Activated CD4-positive, alpha-beta T cell treated with anti-CD3 and anti-CD28 coated beads, Interleukin-2, amount 10 ng/mL, durations not matched to agents 7 days and 5 days (primary cell): ENCODE results near the gene GOLGA6L7. TPM values are rescaled to one million over a fixed set of nuclear protein-coding genes. Genes with fewer than 3 reads are reported as not detected.
"Not testable (repeated sequence)": the region's sequence is repeated elsewhere in the genome, so short reads cannot be mapped to it uniquely, and the experiment has no call there.

Experiments
- CTCF ChIA-PET: fragments of 350-600 bp; sonication (Branson Sonifier 250); formaldehyde crosslinking; loops from one replicate; lab custom pipeline; 2021; ENCODE audit warnings: antibody characterized with exemption; lab: Charles Lee
- POLR2A ChIA-PET: fragments of 350-600 bp; sonication (Branson Sonifier 250); formaldehyde crosslinking; loops from one replicate; lab custom pipeline; 2021; ENCODE audit warnings: antibody characterized with exemption; lab: Charles Lee
- DNase-seq: peaks from one replicate; pipeline ENCODE4 v3.0.0-alpha.2; 2020
- H3K27ac Mint-ChIP-seq: one replicate; pipeline ENCODE4 v1.8.0; 2021; ENCODE audit warnings: mild to moderate bottlenecking, moderate library complexity, mixed read lengths
- H3K27me3 Mint-ChIP-seq: one replicate; pipeline ENCODE4 v1.8.0; 2021; ENCODE audit warnings: mixed read lengths
- H3K36me3 Mint-ChIP-seq: one replicate; pipeline ENCODE4 v1.8.0; 2021; ENCODE audit warnings: low read depth, mixed read lengths
- H3K4me1 Mint-ChIP-seq: one replicate; pipeline ENCODE4 v1.8.0; 2021; ENCODE audit warnings: mixed read lengths
- H3K4me3 Mint-ChIP-seq: one replicate; pipeline ENCODE4 v1.8.0; 2021; ENCODE audit warnings: mild to moderate bottlenecking, moderate library complexity, mixed read lengths
- H3K9me3 Mint-ChIP-seq: one replicate; pipeline ENCODE4 v1.8.0; 2021; ENCODE audit warnings: mixed read lengths
- total RNA-seq, 2 experiments: library from RNA; stranded (reverse); gene quantifications; one replicate each; pipeline ENCODE4 v1.2.3, GENCODE V29; 2021

GOLGA6L7 gene
- total RNA-seq, 2 experiments from 2014 or later = not detected

DNA sequence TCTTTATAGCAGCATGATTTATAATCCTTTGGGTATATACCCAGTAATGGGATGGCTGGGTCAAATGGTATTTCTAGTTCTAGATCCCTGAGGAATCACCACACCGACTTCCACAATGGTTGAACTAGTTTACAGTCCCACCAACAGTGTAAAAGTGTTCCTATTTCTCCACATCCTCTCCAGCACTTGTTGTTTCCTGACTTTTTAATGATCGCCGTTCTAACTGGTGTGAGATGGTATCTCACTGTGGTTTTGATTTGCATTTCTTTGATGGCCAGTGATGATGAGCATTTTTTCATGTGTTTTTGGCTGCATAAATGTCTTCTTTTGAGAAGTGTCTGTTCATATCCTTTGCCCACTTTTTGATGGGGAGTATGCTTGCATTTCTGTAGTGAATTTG is 30.3 kb downstream of the GOLGA6L7 start:
- DNase-seq, CTCF ChIA-PET, H3K36me3 Mint-ChIP-seq, H3K27ac Mint-ChIP-seq, H3K9me3 Mint-ChIP-seq, POLR2A ChIA-PET, H3K4me3 Mint-ChIP-seq: not testable (repeated sequence)
- H3K27me3 Mint-ChIP-seq = peaks cover 25% of the 10 kb centered on the region
- H3K4me1 Mint-ChIP-seq = peaks cover 22% of the 10 kb centered on the region

DNA sequence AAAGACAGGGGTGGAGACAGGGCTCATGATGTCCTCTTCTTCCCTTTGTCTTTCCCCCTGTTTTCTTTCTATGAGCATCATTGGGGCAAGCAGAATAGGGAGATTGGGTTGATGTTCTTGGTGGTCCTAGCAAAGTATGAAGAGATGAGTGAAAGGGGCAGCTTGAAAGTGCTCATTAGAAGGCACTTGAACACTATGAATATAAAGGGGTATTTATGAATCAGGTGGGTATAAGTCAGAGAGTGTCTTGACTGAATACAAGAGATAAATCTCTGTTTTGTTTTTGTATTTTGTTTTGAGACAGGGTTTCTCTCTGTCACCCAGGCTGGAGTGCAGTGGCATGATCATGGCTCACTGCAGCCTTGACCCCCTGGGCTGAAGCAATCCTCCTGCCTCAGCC is 34.4 kb downstream of the GOLGA6L7 start:
- DNase-seq, H3K36me3 Mint-ChIP-seq, CTCF ChIA-PET, H3K4me3 Mint-ChIP-seq, H3K27ac Mint-ChIP-seq, POLR2A ChIA-PET, H3K9me3 Mint-ChIP-seq: not testable (repeated sequence)
- peaks cover 17% of the 10 kb centered on the region for H3K4me1 Mint-ChIP-seq
- H3K27me3 Mint-ChIP-seq = peaks cover 35% of the 10 kb centered on the region

DNA sequence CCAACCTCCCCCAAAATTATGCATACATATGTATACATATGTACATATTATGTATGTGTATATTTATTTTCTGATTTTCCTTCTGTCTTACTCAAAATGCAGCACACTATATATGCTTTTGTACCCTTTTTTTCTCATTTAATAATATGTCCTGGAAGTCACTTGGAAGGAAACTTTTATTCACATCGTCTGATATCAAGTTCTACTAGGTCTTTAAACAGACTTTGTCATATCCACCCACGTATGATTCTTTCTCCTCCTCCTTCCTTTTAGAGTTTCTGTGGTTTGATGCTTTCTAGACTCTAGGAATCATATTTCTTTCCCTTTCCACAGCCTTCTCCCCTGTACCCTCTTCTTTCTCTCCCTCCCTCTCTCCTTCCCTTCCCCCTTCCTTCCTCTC is 35.1 kb downstream of the GOLGA6L7 start:
- H3K4me1 Mint-ChIP-seq = peaks cover 13% of the 10 kb centered on the region
- peaks cover 39% of the 10 kb centered on the region for H3K27me3 Mint-ChIP-seq
- CTCF ChIA-PET, H3K27ac Mint-ChIP-seq, DNase-seq, H3K4me3 Mint-ChIP-seq, H3K36me3 Mint-ChIP-seq, POLR2A ChIA-PET, H3K9me3 Mint-ChIP-seq: not testable (repeated sequence)

DNA sequence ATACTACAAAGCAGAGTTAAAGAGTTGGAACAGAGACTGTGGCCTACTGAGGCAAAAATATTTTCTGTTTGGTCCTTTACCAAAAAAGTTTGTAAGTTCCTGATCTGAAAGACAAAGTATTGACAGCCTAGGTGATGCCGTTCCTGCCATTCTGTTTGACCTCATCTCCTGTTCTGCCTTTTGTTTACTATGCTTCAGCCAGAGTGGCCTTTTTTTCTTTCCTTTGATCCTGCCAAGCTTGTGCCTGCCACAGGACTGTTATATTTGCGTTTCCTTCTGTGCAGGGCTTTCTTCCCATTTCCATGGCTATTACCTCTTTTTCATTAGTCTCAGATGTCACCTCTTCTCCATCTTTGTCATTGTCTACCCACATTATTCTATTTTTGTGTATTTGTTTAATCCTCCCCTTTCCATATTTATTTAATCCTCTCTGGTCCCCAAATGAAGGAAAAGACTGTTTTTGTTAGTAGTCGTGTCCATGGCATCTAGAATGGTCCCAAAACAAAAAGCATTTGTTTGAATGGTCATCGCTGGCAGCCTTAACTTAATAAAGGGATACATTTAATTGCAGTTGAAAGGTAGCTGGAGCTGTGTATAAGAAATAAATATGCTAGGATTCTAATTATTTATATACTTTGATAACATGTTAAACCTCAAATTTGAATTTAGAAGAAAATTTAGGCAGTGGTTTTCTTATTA is 36.4 kb downstream of the GOLGA6L7 start:
- CTCF ChIA-PET, H3K27ac Mint-ChIP-seq, H3K9me3 Mint-ChIP-seq, DNase-seq, POLR2A ChIA-PET, H3K36me3 Mint-ChIP-seq, H3K4me3 Mint-ChIP-seq: not testable (repeated sequence)
- Mint-ChIP-seq H3K27me3 (peaks cover 34% of the 10 kb centered on the region), H3K4me1 (peaks cover 11% of the 10 kb centered on the region)

DNA sequence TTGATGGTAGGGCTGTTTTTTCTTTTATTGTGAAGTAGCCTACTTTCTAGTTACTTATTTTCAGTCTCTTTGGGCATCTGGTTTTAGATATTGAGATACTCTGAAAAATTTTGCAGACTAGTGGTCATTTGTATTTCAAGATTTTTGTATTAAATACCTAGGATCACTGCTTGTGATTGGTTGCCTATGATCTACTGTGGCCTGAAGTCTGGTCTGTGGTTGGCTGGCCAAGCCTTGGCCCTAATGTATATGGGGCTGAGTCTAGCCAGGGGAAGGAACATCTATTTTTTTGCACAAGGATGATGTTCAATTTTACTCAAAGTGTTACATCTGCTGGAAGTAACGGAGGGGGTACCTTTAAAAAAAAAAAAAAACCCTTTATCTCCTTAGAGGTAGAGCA is 38.0 kb downstream of the GOLGA6L7 start:
- CTCF ChIA-PET, POLR2A ChIA-PET, DNase-seq, H3K4me3 Mint-ChIP-seq, H3K36me3 Mint-ChIP-seq, H3K9me3 Mint-ChIP-seq, H3K27ac Mint-ChIP-seq: not testable (repeated sequence)
- H3K27me3 Mint-ChIP-seq = peaks cover 30% of the 10 kb centered on the region
- peaks cover 11% of the 10 kb centered on the region for H3K4me1 Mint-ChIP-seq

DNA sequence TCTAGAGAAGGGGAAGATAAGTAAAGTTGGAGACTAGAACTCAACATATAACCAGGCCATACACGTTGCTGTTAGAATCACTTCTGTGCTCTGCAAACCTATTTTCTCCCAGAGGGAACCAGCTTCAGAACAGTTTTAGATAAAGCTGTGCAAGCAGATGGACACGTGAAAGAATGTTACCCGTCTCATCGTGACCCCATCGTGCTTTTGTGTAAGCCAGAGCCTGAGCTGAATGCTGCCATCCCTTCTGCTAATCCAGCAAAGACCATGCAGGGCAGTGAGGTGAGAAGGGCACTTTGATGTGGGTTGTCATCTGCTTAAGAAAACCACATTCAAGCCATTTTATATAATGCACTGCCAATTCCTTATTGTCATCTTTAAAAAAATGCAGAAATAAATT is 40.3 kb downstream of the GOLGA6L7 start:
- CTCF ChIA-PET, H3K9me3 Mint-ChIP-seq, H3K4me1 Mint-ChIP-seq: not testable (repeated sequence)

DNA sequence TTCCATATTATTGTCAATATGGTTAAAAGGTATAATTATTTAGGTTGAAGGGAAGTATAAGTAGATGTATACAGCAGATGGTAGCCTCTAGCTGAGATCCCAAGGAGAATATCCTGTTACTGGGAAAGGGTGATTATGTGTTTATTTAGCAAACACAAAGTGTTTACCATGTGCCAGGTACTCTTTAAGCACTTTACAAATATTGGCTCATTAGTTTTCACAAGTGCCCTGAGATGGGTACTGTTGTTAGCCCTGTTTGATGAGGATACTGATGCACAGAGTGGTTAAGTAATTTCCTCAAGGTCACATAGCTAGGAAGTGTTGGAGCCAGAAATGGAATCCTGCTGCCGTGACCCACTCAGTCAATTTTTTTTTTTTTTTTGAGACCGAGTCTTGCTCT is 48.1 kb downstream of the GOLGA6L7 start:
- H3K36me3 Mint-ChIP-seq, H3K4me3 Mint-ChIP-seq, H3K4me1 Mint-ChIP-seq, POLR2A ChIA-PET, DNase-seq, H3K27ac Mint-ChIP-seq, CTCF ChIA-PET, H3K9me3 Mint-ChIP-seq: not testable (repeated sequence)
- peaks cover 19% of the 10 kb centered on the region for H3K27me3 Mint-ChIP-seq

More for the DNA sequence above, 40.3 kb downstream of the GOLGA6L7 start:
- H3K4me3 Mint-ChIP-seq, H3K36me3 Mint-ChIP-seq, DNase-seq, H3K27ac Mint-ChIP-seq, POLR2A ChIA-PET: not testable (repeated sequence)
- H3K27me3 Mint-ChIP-seq = peaks cover 21% of the 10 kb centered on the region

DNA sequence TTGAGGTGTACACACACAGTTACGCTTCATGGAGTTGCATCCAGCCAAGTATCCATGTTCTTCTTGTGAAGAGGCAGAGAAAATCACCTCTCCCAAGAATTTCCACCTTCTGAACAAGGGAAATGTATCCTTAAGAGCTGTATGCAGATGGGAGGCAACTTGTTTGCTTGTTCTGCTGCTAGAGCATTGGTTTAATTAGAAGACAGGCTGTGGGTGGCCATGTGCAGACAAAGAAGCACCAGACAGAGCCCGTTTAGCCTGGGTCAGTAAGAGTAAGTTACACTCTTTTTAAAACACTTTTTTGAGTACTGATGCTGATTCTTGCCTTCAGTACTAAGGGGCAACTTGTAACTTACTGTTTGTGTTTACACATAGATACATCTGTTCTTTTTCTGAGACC is 50.2 kb downstream of the GOLGA6L7 start:
- H3K4me3 Mint-ChIP-seq, H3K9me3 Mint-ChIP-seq, DNase-seq, POLR2A ChIA-PET, H3K36me3 Mint-ChIP-seq, H3K4me1 Mint-ChIP-seq, H3K27ac Mint-ChIP-seq, CTCF ChIA-PET: not testable (repeated sequence)
- H3K27me3 Mint-ChIP-seq = peaks cover 15% of the 10 kb centered on the region

DNA sequence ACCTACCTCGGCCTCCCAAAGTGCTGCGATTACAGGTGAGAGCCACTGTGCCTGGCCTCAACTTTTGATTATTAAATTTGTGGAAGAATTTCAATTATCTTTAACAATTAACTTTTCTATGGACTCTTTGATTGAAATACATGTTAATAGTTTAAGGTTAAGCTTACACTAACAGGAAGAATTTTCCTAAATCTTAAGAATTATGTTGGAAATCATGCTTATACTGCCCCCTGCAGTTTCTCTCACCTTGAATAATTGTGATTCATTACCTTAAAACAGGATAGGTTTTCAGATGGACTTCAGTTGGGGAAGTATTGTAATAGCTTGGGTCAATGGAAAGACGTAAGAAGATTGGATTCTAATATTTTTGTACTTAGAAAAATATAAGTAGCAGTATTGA is 54.2 kb downstream of the GOLGA6L7 start:
- H3K27ac Mint-ChIP-seq, H3K9me3 Mint-ChIP-seq, H3K36me3 Mint-ChIP-seq, POLR2A ChIA-PET, DNase-seq, H3K4me3 Mint-ChIP-seq, CTCF ChIA-PET, H3K4me1 Mint-ChIP-seq: not testable (repeated sequence)
- H3K27me3 Mint-ChIP-seq = peaks cover 32% of the 10 kb centered on the region

Other genes starting within 250 kb of the GOLGA6L7 start
- 1 to 10 TPM; 1.7 to 1.8 TPM for gene GOLGA8M, start 136.2 kb downstream of the GOLGA6L7 start, total RNA-seq
- gene APBA2, start 37.3 kb upstream of the GOLGA6L7 start, total RNA-seq = 10 to 100 TPM; 19.2 to 21.2 TPM